Neural progenitor cell (in vitro differentiated cells): ENCODE data around the gene C13orf42. TPM values are rescaled to one million over a fixed set of nuclear protein-coding genes. Genes with fewer than 3 reads are reported as not detected.
A peak's percentile ranks its signal among the peaks of the same experiment; 100 is the strongest.
"Not testable (repeated sequence)": the region's sequence is repeated elsewhere in the genome, so short reads cannot be mapped to it uniquely, and the experiment has no call there.

ENCODE experiments used
- DNase-seq: peaks from one replicate; pipeline ENCODE4 v3.0.0-alpha.2; 2016; ENCODE audit warnings: low spot score
- H2AFZ ChIP-seq: fragments of 200-600 bp; sonication (generic); replicated peaks from 2 replicates; pipeline ENCODE4 v1.6.1; 2016; ENCODE audit warnings: antibody characterized with exemption
- H3F3A ChIP-seq: fragments of 200-600 bp; sonication (generic); 2 replicates; pipeline ENCODE4 v1.6.1; 2016; ENCODE audit warnings: antibody characterized with exemption, low read depth
- H3K27ac ChIP-seq: fragments of 200-600 bp; sonication (generic); 2 replicates; pipeline ENCODE4 v1.5.1; 2016; ENCODE audit warnings: mild to moderate bottlenecking
- H3K27me3 ChIP-seq: fragments of 200-600 bp; sonication (generic); 2 replicates; pipeline ENCODE4 v1.6.1; 2016; ENCODE audit warnings: mild to moderate bottlenecking, moderate library complexity
- H3K36me3 ChIP-seq: fragments of 200-600 bp; sonication (generic); 2 replicates; pipeline ENCODE4 v1.5.1; 2016
- H3K4me1 ChIP-seq: fragments of 200-600 bp; sonication (generic); 2 replicates; pipeline ENCODE4 v1.6.1; 2016; ENCODE audit warnings: mixed run types
- H3K4me2 ChIP-seq: fragments of 200-600 bp; sonication (generic); 2 replicates; pipeline ENCODE4 v1.6.1; 2016
- H3K4me3 ChIP-seq: fragments of 200-600 bp; sonication (generic); 2 replicates; pipeline ENCODE4 v1.5.1; 2016
- H3K79me2 ChIP-seq: fragments of 200-600 bp; sonication (generic); 2 replicates; pipeline ENCODE4 v1.6.1; 2016; ENCODE audit warnings: low read depth
- H3K9ac ChIP-seq: fragments of 200-600 bp; sonication (generic); 2 replicates; pipeline ENCODE4 v1.6.1; 2016
- H3K9me3 ChIP-seq: fragments of 200-600 bp; sonication (generic); 2 replicates; pipeline ENCODE4 v1.5.1; 2016; ENCODE audit warnings: low read depth
- H4K20me1 ChIP-seq: fragments of 200-600 bp; sonication (generic); 2 replicates; pipeline ENCODE4 v1.6.1; 2016; ENCODE audit warnings: low read depth
- H3K27ac Mint-ChIP-seq: 3 replicates; pipeline ENCODE4 v1.8.0; 2021; ENCODE audit warnings: mixed read lengths
- H3K27me3 Mint-ChIP-seq: 2 replicates; pipeline ENCODE4 v1.8.0; 2022; ENCODE audit warnings: low read depth, mild to moderate bottlenecking, inconsistent platforms, moderate library complexity, mixed read lengths; ENCODE audit not compliant: insufficient read depth
- H3K36me3 Mint-ChIP-seq: 3 replicates; pipeline ENCODE4 v1.8.0; 2021; ENCODE audit warnings: mixed read lengths
- H3K4me1 Mint-ChIP-seq: 3 replicates; pipeline ENCODE4 v1.8.0; 2021; ENCODE audit warnings: mixed read lengths
- H3K4me3 Mint-ChIP-seq: 3 replicates; pipeline ENCODE4 v1.8.0; 2021; ENCODE audit warnings: mild to moderate bottlenecking, moderate library complexity, mixed read lengths
- H3K9me3 Mint-ChIP-seq: 3 replicates; pipeline ENCODE4 v1.8.0; 2020; ENCODE audit warnings: mixed read lengths
- EZH2 ChIP-seq: fragments of 200-600 bp; sonication (generic); IDR thresholded peaks from 2 replicates; pipeline ENCODE4 v1.6.1; 2017; ENCODE audit warnings: antibody characterized with exemption, mild to moderate bottlenecking, moderate library complexity
- EZH2phosphoT487 ChIP-seq: fragments of 200-600 bp; sonication (generic); IDR thresholded peaks from 2 replicates; pipeline ENCODE4 v1.6.1; 2017; ENCODE audit warnings: antibody characterized with exemption
- total RNA-seq: library from RNA; depleted of rRNA; stranded (reverse); fragments of >200 nt; gene quantifications from 2 replicates; pipeline ENCODE4 v1.2.3, GENCODE V29; 2015; ENCODE audit warnings: low replicate concordance
- TF ChIP-seq, protein P1 (sequence below): fragments of 200-600 bp; sonication (generic); IDR thresholded peaks from 2 replicates; pipeline ENCODE4 v1.5.1; 2017; ENCODE audit warnings: antibody characterized with exemption, mild to moderate bottlenecking

Gene C13orf42
- total RNA-seq, 1 donor from 2014 or later = 0.65 TPM

DNA sequence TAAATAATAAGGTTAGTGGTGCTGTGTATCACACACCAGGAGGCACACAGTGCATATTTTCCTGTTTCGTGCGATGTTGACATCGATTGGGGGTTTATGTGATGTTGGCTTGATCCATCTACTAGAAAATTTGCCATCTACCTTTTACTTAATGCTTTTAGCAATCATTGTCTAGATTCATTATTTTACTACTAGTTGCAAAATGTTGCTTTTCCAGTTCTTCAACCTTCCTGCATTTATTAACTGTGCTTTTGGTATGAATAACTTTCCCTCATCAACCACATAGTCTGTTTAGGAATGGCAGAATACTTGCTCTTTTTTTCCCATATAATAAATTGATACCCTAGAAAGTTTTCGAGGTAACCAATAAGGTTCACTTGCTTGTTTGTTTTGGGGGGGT lies 17.5 kb downstream of the C13orf42 start:
- H3K27me3 Mint-ChIP-seq = peaks cover 8% of the 10 kb centered on the region
- no peak overlapping the region for H3K27ac ChIP-seq
- H3K4me2 ChIP-seq = no peak overlapping the region
- no peak overlapping the region for H3K27ac Mint-ChIP-seq
- no peaks in the 10 kb centered on the region for H3K9me3 ChIP-seq
- DNase-seq = no peak
- H3K4me3 ChIP-seq = no peak overlapping the region
- no peaks in the 10 kb centered on the region for H3K36me3 ChIP-seq
- no peaks in the 10 kb centered on the region for H3K36me3 Mint-ChIP-seq
- peaks cover 26% of the 10 kb centered on the region for H3K4me1 Mint-ChIP-seq
- no peak overlapping the region for H3K9ac ChIP-seq
- no peak overlapping the region for H3K4me3 Mint-ChIP-seq
- peaks cover 46% of the 10 kb centered on the region for H3K4me1 ChIP-seq
- no peak overlapping the region for H2AFZ ChIP-seq
- peaks cover 10% of the 10 kb centered on the region for H3K9me3 Mint-ChIP-seq
- H3K79me2 ChIP-seq = no peaks in the 10 kb centered on the region
- H4K20me1 ChIP-seq = no peaks in the 10 kb centered on the region
- peaks cover 39% of the 10 kb centered on the region for H3F3A ChIP-seq
- TF ChIP-seq EZH2phosphoT487 = no peak
- no peaks in the 10 kb centered on the region for H3K27me3 ChIP-seq

GRCh38 chr13:51091839-51092238 lies 19.2 kb downstream of the C13orf42 start:
- H3K79me2 ChIP-seq = no peaks in the 10 kb centered on the region
- H4K20me1 ChIP-seq = no peaks in the 10 kb centered on the region
- Mint-ChIP-seq H3K27ac (no peak overlapping the region), H3K36me3 (no peaks in the 10 kb centered on the region), H3K27me3 (peaks cover 8% of the 10 kb centered on the region), H3K4me1 (peaks cover 8% of the 10 kb centered on the region), H3K9me3 (peaks cover 10% of the 10 kb centered on the region), H3K4me3 (no peak overlapping the region)
- no peak overlapping the region for H3K27ac ChIP-seq
- H3F3A ChIP-seq = peaks cover 22% of the 10 kb centered on the region
- no peak overlapping the region for H3K4me3 ChIP-seq
- TF ChIP-seq, protein P1, sequence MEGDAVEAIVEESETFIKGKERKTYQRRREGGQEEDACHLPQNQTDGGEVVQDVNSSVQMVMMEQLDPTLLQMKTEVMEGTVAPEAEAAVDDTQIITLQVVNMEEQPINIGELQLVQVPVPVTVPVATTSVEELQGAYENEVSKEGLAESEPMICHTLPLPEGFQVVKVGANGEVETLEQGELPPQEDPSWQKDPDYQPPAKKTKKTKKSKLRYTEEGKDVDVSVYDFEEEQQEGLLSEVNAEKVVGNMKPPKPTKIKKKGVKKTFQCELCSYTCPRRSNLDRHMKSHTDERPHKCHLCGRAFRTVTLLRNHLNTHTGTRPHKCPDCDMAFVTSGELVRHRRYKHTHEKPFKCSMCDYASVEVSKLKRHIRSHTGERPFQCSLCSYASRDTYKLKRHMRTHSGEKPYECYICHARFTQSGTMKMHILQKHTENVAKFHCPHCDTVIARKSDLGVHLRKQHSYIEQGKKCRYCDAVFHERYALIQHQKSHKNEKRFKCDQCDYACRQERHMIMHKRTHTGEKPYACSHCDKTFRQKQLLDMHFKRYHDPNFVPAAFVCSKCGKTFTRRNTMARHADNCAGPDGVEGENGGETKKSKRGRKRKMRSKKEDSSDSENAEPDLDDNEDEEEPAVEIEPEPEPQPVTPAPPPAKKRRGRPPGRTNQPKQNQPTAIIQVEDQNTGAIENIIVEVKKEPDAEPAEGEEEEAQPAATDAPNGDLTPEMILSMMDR = peak; percentile 13
- TF ChIP-seq EZH2 = no peak
- peaks cover 29% of the 10 kb centered on the region for H3K4me1 ChIP-seq
- H2AFZ ChIP-seq = no peak overlapping the region
- H3K4me2 ChIP-seq = peak overlapping the region; percentile 14
- no peaks in the 10 kb centered on the region for H3K27me3 ChIP-seq
- H3K9ac ChIP-seq = no peak overlapping the region
- no peaks in the 10 kb centered on the region for H3K9me3 ChIP-seq
- H3K36me3 ChIP-seq = no peaks in the 10 kb centered on the region
- no peak for DNase-seq

- no peak overlapping the region for H2AFZ ChIP-seq
- no peak for DNase-seq
- no peak overlapping the region for H3K27ac Mint-ChIP-seq
- no peaks in the 10 kb centered on the region for H3K9me3 ChIP-seq
- peaks cover 2% of the 10 kb centered on the region for H3K27me3 Mint-ChIP-seq
- H4K20me1 ChIP-seq = no peaks in the 10 kb centered on the region
- TF ChIP-seq EZH2 (no peak), EZH2phosphoT487 (no peak)
- TF ChIP-seq, protein P1 = no peak
- H3K4me1 Mint-ChIP-seq = no peaks in the 10 kb centered on the region
- H3K4me2 ChIP-seq = no peak overlapping the region
- peaks cover 8% of the 10 kb centered on the region for H3K9me3 Mint-ChIP-seq
- H3K4me3 Mint-ChIP-seq = no peak overlapping the region
- no peaks in the 10 kb centered on the region for H3K27me3 ChIP-seq
- H3K4me1 ChIP-seq = no peaks in the 10 kb centered on the region
- no peaks in the 10 kb centered on the region for H3K36me3 Mint-ChIP-seq
- H3K27ac ChIP-seq = no peak overlapping the region
- H3F3A ChIP-seq = no peaks in the 10 kb centered on the region
- H3K36me3 ChIP-seq = no peaks in the 10 kb centered on the region
- H3K9ac ChIP-seq = no peak overlapping the region
- no peak overlapping the region for H3K4me3 ChIP-seq
- no peaks in the 10 kb centered on the region for H3K79me2 ChIP-seq
Observed at GRCh38 chr13:51083706-51084105, 27.4 kb downstream of the C13orf42 start.

DNA sequence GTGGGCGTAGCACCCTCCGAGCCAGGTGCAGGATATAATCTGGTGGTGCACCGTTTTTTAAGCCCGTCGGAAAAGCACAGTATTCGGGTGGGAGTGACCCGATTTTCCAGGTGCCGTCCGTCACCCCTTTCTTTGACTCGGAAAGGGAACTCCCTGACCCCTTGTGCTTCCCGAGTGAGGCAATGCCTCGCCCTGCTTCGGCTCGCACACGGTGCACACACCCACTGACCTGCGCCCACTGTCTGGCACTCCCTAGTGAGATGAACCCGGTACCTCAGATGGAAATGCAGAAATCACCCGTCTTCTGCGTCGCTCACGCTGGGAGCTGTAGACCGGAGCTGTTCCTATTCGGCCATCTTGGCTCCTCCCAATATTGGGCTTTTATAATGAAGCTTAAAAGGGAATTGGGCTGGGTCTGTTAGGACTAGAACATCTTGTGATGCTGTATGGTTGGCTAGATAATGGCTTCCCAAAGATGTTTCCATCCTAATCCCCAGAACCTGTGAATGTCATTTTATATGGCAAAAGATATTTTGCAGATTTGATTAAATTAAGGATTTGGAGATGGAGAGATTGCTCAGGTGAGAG lies 30.5 kb downstream of the C13orf42 start:
- H3K27me3 Mint-ChIP-seq, H3K27me3 ChIP-seq, H3K4me3 ChIP-seq, H3K79me2 ChIP-seq, H3K9ac ChIP-seq, H3K4me1 ChIP-seq, H2AFZ ChIP-seq, H3K4me1 Mint-ChIP-seq, H3K27ac Mint-ChIP-seq, H3K4me2 ChIP-seq, H3K36me3 Mint-ChIP-seq, H3F3A ChIP-seq, H3K9me3 ChIP-seq, H3K36me3 ChIP-seq, DNase-seq, H3K4me3 Mint-ChIP-seq, H4K20me1 ChIP-seq, H3K27ac ChIP-seq: not testable (repeated sequence)
- peaks cover 25% of the 10 kb centered on the region for H3K9me3 Mint-ChIP-seq
